ENCODE results near the gene ABCA2.

ABCA2 gene

GRCh38 chr9:137011156-137011555 is 16.9 kb downstream of the ABCA2 start:
- no peak for DNase-seq (ENCODE audit: low spot score)
- in situ Hi-C loops (cut with MboI; ENCODE audit: low sequenced_read_pairs, unreplicated experiment), result no loop called here
- TF ChIP-seq CTCF (IDR thresholded peaks at IDR 0.05; ENCODE audit: borderline replicate concordance, control extremely low read depth, extremely low read depth, insufficient read depth, missing control alignments), result no peak

- in situ Hi-C loops (cut with MboI; ENCODE audit: low sequenced_read_pairs, unreplicated experiment), result no loop called here
- TF ChIP-seq CTCF (IDR thresholded peaks at IDR 0.05; ENCODE audit: borderline replicate concordance, control extremely low read depth, extremely low read depth, insufficient read depth, missing control alignments), result no peak
- DNase-seq (ENCODE audit: low spot score), result no peak
Observed at GRCh38 chr9:137009938-137010732, 17.9 kb downstream of the ABCA2 start.

GRCh38 chr9:137009217-137009616 is 18.8 kb downstream of the ABCA2 start:
- TF ChIP-seq CTCF (IDR thresholded peaks at IDR 0.05; ENCODE audit: borderline replicate concordance, control extremely low read depth, extremely low read depth, insufficient read depth, missing control alignments), result no peak
- no peak for DNase-seq (ENCODE audit: low spot score)
- in situ Hi-C loops (cut with MboI; ENCODE audit: low sequenced_read_pairs, unreplicated experiment), result no loop called here

GRCh38 chr9:137008312-137008711 is 19.7 kb downstream of the ABCA2 start:
- in situ Hi-C loops (cut with MboI; ENCODE audit: low sequenced_read_pairs, unreplicated experiment), result no loop called here
- TF ChIP-seq CTCF (IDR thresholded peaks at IDR 0.05; ENCODE audit: borderline replicate concordance, control extremely low read depth, extremely low read depth, insufficient read depth, missing control alignments), result no peak
- DNase-seq (ENCODE audit: low spot score), result no peak

- in situ Hi-C loops (cut with MboI; ENCODE audit: low sequenced_read_pairs, unreplicated experiment), result no loop called here
- DNase-seq (ENCODE audit: low spot score), result no peak
- no peak for TF ChIP-seq CTCF (IDR thresholded peaks at IDR 0.05; ENCODE audit: borderline replicate concordance, control extremely low read depth, extremely low read depth, insufficient read depth, missing control alignments)
Observed at GRCh38 chr9:137007816-137008270, 20.2 kb downstream of the ABCA2 start.

- in situ Hi-C loops (cut with MboI; ENCODE audit: low sequenced_read_pairs, unreplicated experiment), result no loop called here
- DNase-seq (ENCODE audit: low spot score), result no peak
- TF ChIP-seq CTCF (IDR thresholded peaks at IDR 0.05; ENCODE audit: borderline replicate concordance, control extremely low read depth, extremely low read depth, insufficient read depth, missing control alignments), result no peak
Observed at GRCh38 chr9:137007108-137007815, 20.8 kb downstream of the ABCA2 start.
